H1 (cell line): ENCODE results near the gene KISS1R. TPM values are rescaled to one million over a fixed set of nuclear protein-coding genes. Genes with fewer than 3 reads are reported as not detected.

Experiments used
- CBX8 ChIP-seq: fragments of 300-800, 300-1000 bp; sonication (generic); IDR thresholded peaks from 2 replicates; pipeline ENCODE4 v1.7.1; 2016; ENCODE audit warnings: low read depth, low read length, borderline replicate concordance
- KDM1A ChIP-seq: fragments of 200-600, 300-600 bp; sonication (generic); IDR thresholded peaks from 2 replicates; pipeline ENCODE4 v1.7.1; 2016; ENCODE audit warnings: mild to moderate bottlenecking, low read length, borderline replicate concordance
- NANOG ChIP-seq: IDR thresholded peaks from 2 replicates; pipeline ENCODE4 v1.6.1; 2011; ENCODE audit warnings: low read length, low read depth, mild to moderate bottlenecking, inconsistent platforms; ENCODE audit not compliant: insufficient read depth, poor library complexity, severe bottlenecking
- polyA plus RNA-seq, 7 experiments: library from polyadenylated mRNA; depleted of rRNA in 3 of 7; stranded (reverse) in 5 of 7; unstranded in 2 of 7; fragments of >200 nt in 5 of 7; fragments of 200-250 nt in 2 of 7; gene quantifications; 1 replicate in 5 of 7; 2 replicates in 1 of 7; 4 replicates in 1 of 7; pipeline versions ENCODE4 v1.2.1 to v1.2.3, GENCODE V29; 2011 to 2013; ENCODE audit warnings: missing spikeins in 2 of 7, mixed read lengths in 2 of 7
- total RNA-seq: library from RNA; stranded (reverse); fragmentation: NEBNext Ultra II Directional; extraction: Animal tissue kit (Norgen Biotek cat#: 25700); gene quantifications from 2 replicates; pipeline ENCODE4 v1.2.1, GENCODE V29; 2021

KISS1R gene
- total and polyA plus RNA-seq, 2 of the 8 experiments (the other 6 are each of a cell fraction or from before 2014, with no cell fraction given) = 2.3 to 2.7 TPM

- TF ChIP-seq CBX8 = no peak
- TF ChIP-seq NANOG = no peak
- TF ChIP-seq KDM1A = no peak
Measured at GRCh38 chr19:873561-874041, 43.5 kb upstream of the KISS1R start (continued).
